ENCODE measurements around the gene TP53I11.

- no peak for TF ChIP-seq CTCF (IDR thresholded peaks at IDR 0.05 in 4 of 5, conservative IDR thresholded peaks at IDR 0.05 in 1 of 5)
- no peak for TF ChIP-seq POLR2A (IDR thresholded peaks at IDR 0.05)
These were observed 19.6 kb upstream of the TP53I11 start for GRCh38 chr11:44970293-44970692.

Data from gastrocnemius medialis (tissue), 4 donors.